Neural crest cell (in vitro differentiated cells): ENCODE results near the gene DMGDH. TPM values are rescaled to one million over a fixed set of nuclear protein-coding genes. Genes with fewer than 3 reads are reported as not detected.

Experiments
- DNase-seq: peaks from one replicate; pipeline ENCODE4 v3.0.0; 2021; ENCODE audit warnings: low read depth, mixed read lengths, low spot score
- H3K27ac Mint-ChIP-seq: one replicate; pipeline ENCODE4 v1.8.0; 2021; ENCODE audit warnings: mild to moderate bottlenecking, mixed read lengths; ENCODE audit not compliant: unreplicated experiment
- H3K27me3 Mint-ChIP-seq: 2 replicates; pipeline ENCODE4 v1.8.0; 2021; ENCODE audit warnings: low read depth, mild to moderate bottlenecking, mixed read lengths
- H3K36me3 Mint-ChIP-seq: 2 replicates; pipeline ENCODE4 v1.8.0; 2021; ENCODE audit warnings: low read depth, mild to moderate bottlenecking, mixed read lengths
- H3K4me1 Mint-ChIP-seq: 2 replicates; pipeline ENCODE4 v1.8.0; 2021; ENCODE audit warnings: mixed read lengths
- H3K4me3 Mint-ChIP-seq: one replicate; pipeline ENCODE4 v1.8.0; 2021; ENCODE audit warnings: mild to moderate bottlenecking, mixed read lengths
- H3K9me3 Mint-ChIP-seq: 2 replicates; pipeline ENCODE4 v1.8.0; 2021; ENCODE audit warnings: mixed read lengths
- CTCF ChIP-seq: fragments of 200-600 bp; sonication (generic); conservative IDR thresholded peaks from 2 replicates; pipeline ENCODE4 v1.5.0; 2021; ENCODE audit warnings: antibody characterized with exemption, mild to moderate bottlenecking
- total RNA-seq: library from RNA; stranded (reverse); gene quantifications from 2 replicates; pipeline ENCODE4 v1.2.1, GENCODE V29; 2021

The DMGDH gene
- total RNA-seq, 1 donor from 2014 or later, result not detected

GRCh38 chr5:79005936-79006631, 63.4 kb downstream of the DMGDH start:
- Mint-ChIP-seq H3K9me3 (no peaks in the 10 kb centered on the region), H3K4me1 (peaks cover 7% of the 10 kb centered on the region), H3K27ac (no peak overlapping the region), H3K4me3 (no peak overlapping the region), H3K27me3 (no peaks in the 10 kb centered on the region), H3K36me3 (no peaks in the 10 kb centered on the region)
- no peak for TF ChIP-seq CTCF
- DNase-seq, result no peak

GRCh38 chr5:79005151-79005550, 64.3 kb downstream of the DMGDH start:
- Mint-ChIP-seq H3K9me3 (no peaks in the 10 kb centered on the region), H3K27me3 (no peaks in the 10 kb centered on the region), H3K36me3 (no peaks in the 10 kb centered on the region), H3K4me1 (peaks cover 7% of the 10 kb centered on the region), H3K4me3 (no peak overlapping the region), H3K27ac (no peak overlapping the region)
- TF ChIP-seq CTCF, result no peak
- DNase-seq, result no peak

GRCh38 chr5:79002374-79002773, 67.1 kb downstream of the DMGDH start:
- DNase-seq, result no peak
- H3K27me3 Mint-ChIP-seq, result no peaks in the 10 kb centered on the region
- no peak overlapping the region for H3K4me3 Mint-ChIP-seq
- H3K4me1 Mint-ChIP-seq, result peaks cover 7% of the 10 kb centered on the region
- H3K36me3 Mint-ChIP-seq, result no peaks in the 10 kb centered on the region
- no peak overlapping the region for H3K27ac Mint-ChIP-seq
- no peak for TF ChIP-seq CTCF
- H3K9me3 Mint-ChIP-seq, result peaks cover 2% of the 10 kb centered on the region

GRCh38 chr5:79001471-79001870, 68.0 kb downstream of the DMGDH start:
- H3K36me3 Mint-ChIP-seq, result no peaks in the 10 kb centered on the region
- H3K9me3 Mint-ChIP-seq, result peaks cover 2% of the 10 kb centered on the region
- no peak overlapping the region for H3K27ac Mint-ChIP-seq
- no peak overlapping the region for H3K4me3 Mint-ChIP-seq
- no peaks in the 10 kb centered on the region for H3K27me3 Mint-ChIP-seq
- TF ChIP-seq CTCF, result no peak
- no peak for DNase-seq
- peaks cover 7% of the 10 kb centered on the region for H3K4me1 Mint-ChIP-seq

GRCh38 chr5:78997090-78997489, 72.4 kb downstream of the DMGDH start:
- H3K4me1 Mint-ChIP-seq, result peaks cover 4% of the 10 kb centered on the region
- H3K27me3 Mint-ChIP-seq, result no peaks in the 10 kb centered on the region
- DNase-seq, result no peak
- H3K27ac Mint-ChIP-seq, result no peak overlapping the region
- H3K36me3 Mint-ChIP-seq, result no peaks in the 10 kb centered on the region
- no peak overlapping the region for H3K4me3 Mint-ChIP-seq
- TF ChIP-seq CTCF, result no peak
- H3K9me3 Mint-ChIP-seq, result peaks cover 2% of the 10 kb centered on the region
